Measurements from ENCODE around the gene TTC28. TPM values are rescaled to one million over a fixed set of nuclear protein-coding genes. Genes with fewer than 3 reads are reported as not detected.

TTC28 gene
- total RNA-seq, 1 experiment from 2014 or later, result 0.12 TPM

GRCh38 chr22:28488825-28489224 is 190.8 kb downstream of the TTC28 start:
- Histone ChIP-seq H3K9me2 (ENCODE audit: insufficient read depth) (no peaks in the 10 kb centered on the region), H3K4me3 (replicated peaks in 1 of 2; ENCODE audit: low read depth in 1 of 2, low read length in 2 of 2) (no peak overlapping the region), H3K4me1 (ENCODE audit: control insufficient read depth in 1 of 2, insufficient read depth in 2 of 2, low read length in 2 of 2) (no peaks in the 10 kb centered on the region), H3K4me2 (ENCODE audit: low read length) (no peak overlapping the region), H4K20me1 (ENCODE audit: insufficient read depth) (no peaks in the 10 kb centered on the region), H3K9ac (ENCODE audit: low read length) (no peak overlapping the region), H3K79me2 (ENCODE audit: insufficient read depth, low read length) (no peaks in the 10 kb centered on the region), H3K27me3 (ENCODE audit: insufficient read depth, low read length) (peaks cover 60% of the 10 kb centered on the region), H3K9me3 (ENCODE audit: control insufficient read depth in 1 of 2, insufficient read depth in 1 of 2, low read depth in 1 of 2, low read length in 2 of 2) (no peaks in the 10 kb centered on the region), H2AFZ (ENCODE audit: low read depth, low read length, poor library complexity, severe bottlenecking) (no peak overlapping the region), H3K36me3 (ENCODE audit: control insufficient read depth in 1 of 2, insufficient read depth in 2 of 2, low read length in 2 of 2) (no peaks in the 10 kb centered on the region), H3K27ac (ENCODE audit: low read depth, low read length) (no peak overlapping the region)
- no peak for DNase-seq (ENCODE audit: low read depth, low spot score)
- POLR2A ChIA-PET, result no interaction called here
- TF ChIP-seq SRF (IDR thresholded peaks at IDR 0.05; ENCODE audit: low read depth) (no peak), CBX3 (IDR thresholded peaks at IDR 0.05; ENCODE audit: low read depth) (no peak), MAX (IDR thresholded peaks at IDR 0.05) (no peak), REST (IDR thresholded peaks at IDR 0.05; ENCODE audit: low read depth) (no peak), CTCF (IDR thresholded peaks at IDR 0.05 in 2 of 3, conservative IDR thresholded peaks at IDR 0.05 in 1 of 3; ENCODE audit: borderline replicate concordance in 1 of 3, insufficient read depth in 1 of 3, low read depth in 2 of 3, low read length in 2 of 3) (no peak), EZH2 (IDR thresholded peaks at IDR 0.05) (no peak), RAD21 (IDR thresholded peaks at IDR 0.05; ENCODE audit: low read depth) (no peak), ZFX (IDR thresholded peaks at IDR 0.05) (no peak), JUND (IDR thresholded peaks at IDR 0.05) (no peak), FOSL1 (IDR thresholded peaks at IDR 0.05; ENCODE audit: low read depth) (no peak), YY1 (IDR thresholded peaks at IDR 0.05; ENCODE audit: extremely low read depth, insufficient replicate concordance, low read depth, low read length) (no peak), POLR2A (IDR thresholded peaks at IDR 0.05; ENCODE audit: borderline replicate concordance, extremely low read depth, insufficient read depth, insufficient read length) (no peak), CEBPB (IDR thresholded peaks at IDR 0.05; ENCODE audit: low read depth) (no peak), SP1 (IDR thresholded peaks at IDR 0.05; ENCODE audit: low read depth) (no peak)
- intact Hi-C loops (cut with micrococcal nuclease), result no loop called here
- RAD21 ChIA-PET (ENCODE audit: low non-redundant PET in 1 of 2, low total read pairs in 2 of 2, uncharacterized antibody in 2 of 2, unreplicated experiment in 2 of 2), result no interaction called here
- CTCF ChIA-PET, result no interaction called here
- no TSS peak for BruUV-seq (replicated peaks)
- ATAC-seq, result no peak
